Skeletal muscle tissue (tissue), 4 donors: ENCODE results near the gene TNFSF13B. TPM values are rescaled to one million over a fixed set of nuclear protein-coding genes. Genes with fewer than 3 reads are reported as not detected.

ENCODE experiments used
- H3K27ac ChIP-seq: one replicate; pipeline ENCODE4 v1.7.0; 2013; ENCODE audit warnings: mild to moderate bottlenecking, low read depth, low read length, inconsistent platforms
- H3K27me3 ChIP-seq, 3 donors: one replicate each; pipeline ENCODE4 v1.7.0; 2013; ENCODE audit warnings: low read length in 3 of 3; ENCODE audit not compliant: control insufficient read depth in 3 of 3, insufficient read depth in 3 of 3
- H3K36me3 ChIP-seq, 3 donors: one replicate each; pipeline ENCODE4 v1.7.0; 2013; ENCODE audit warnings: low read length in 3 of 3; ENCODE audit not compliant: control insufficient read depth in 3 of 3, insufficient read depth in 3 of 3
- H3K4me1 ChIP-seq, 3 donors: one replicate each; pipeline ENCODE4 v1.7.0; 2013; ENCODE audit warnings: low read length in 3 of 3, mild to moderate bottlenecking in 3 of 3; ENCODE audit not compliant: control insufficient read depth in 3 of 3, insufficient read depth in 3 of 3
- H3K4me3 ChIP-seq, 3 donors: one replicate each; pipeline ENCODE4 v1.7.0; 2013; ENCODE audit warnings: low read length in 3 of 3
- H3K9ac ChIP-seq, 3 donors: one replicate each; pipeline ENCODE4 v1.7.0; 2013; ENCODE audit warnings: low read length in 3 of 3, mild to moderate bottlenecking in 3 of 3, moderate library complexity in 2 of 3, low read depth in 1 of 3
- H3K9me3 ChIP-seq, 3 donors: one replicate each; pipeline ENCODE4 v1.7.0; 2013; ENCODE audit warnings: low read length in 3 of 3; ENCODE audit not compliant: control insufficient read depth in 3 of 3
- total RNA-seq: library from RNA; depleted of rRNA; stranded (reverse); fragments of >200 nt; gene quantifications from one replicate; pipeline ENCODE4 v1.2.3, GENCODE V29; 2014
- donor health status: Osteomylitis.

The TNFSF13B gene, protein sequence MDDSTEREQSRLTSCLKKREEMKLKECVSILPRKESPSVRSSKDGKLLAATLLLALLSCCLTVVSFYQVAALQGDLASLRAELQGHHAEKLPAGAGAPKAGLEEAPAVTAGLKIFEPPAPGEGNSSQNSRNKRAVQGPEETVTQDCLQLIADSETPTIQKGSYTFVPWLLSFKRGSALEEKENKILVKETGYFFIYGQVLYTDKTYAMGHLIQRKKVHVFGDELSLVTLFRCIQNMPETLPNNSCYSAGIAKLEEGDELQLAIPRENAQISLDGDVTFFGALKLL
- total RNA-seq: 1.6 TPM

DNA sequence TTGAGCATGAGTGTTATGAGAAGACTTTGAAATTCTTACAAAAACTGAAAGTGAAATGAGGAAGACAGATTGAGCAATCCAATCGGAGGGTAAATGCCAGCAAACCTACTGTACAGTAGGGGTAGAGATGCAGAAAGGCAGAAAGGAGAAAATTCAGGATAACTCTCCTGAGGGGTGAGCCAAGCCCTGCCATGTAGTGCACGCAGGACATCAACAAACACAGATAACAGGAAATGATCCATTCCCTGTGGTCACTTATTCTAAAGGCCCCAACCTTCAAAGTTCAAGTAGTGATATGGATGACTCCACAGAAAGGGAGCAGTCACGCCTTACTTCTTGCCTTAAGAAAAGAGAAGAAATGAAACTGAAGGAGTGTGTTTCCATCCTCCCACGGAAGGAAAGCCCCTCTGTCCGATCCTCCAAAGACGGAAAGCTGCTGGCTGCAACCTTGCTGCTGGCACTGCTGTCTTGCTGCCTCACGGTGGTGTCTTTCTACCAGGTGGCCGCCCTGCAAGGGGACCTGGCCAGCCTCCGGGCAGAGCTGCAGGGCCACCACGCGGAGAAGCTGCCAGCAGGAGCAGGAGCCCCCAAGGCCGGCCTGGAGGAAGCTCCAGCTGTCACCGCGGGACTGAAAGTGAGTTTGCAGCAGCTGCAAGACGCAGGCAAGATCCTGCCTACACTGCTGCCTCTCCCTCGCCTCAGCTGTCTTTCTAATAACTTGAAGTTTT, at the start of gene TNFSF13B:
TSS of gene TNFSF13B (plus strand) at position 118 of the 728 bp plus-strand sequence. CDS start at position 296, 178 bp downstream.
- Histone ChIP-seq H3K4me1 (peaks cover 0 to 16% (median 14%) of the 10 kb centered on the region in 3 donors), H3K27ac (peak within 1 kb of the TSS; percentile 62), H3K4me3 (peak within 1 kb of the TSS; percentile 54 to 72 (median 67)), H3K9ac (peak within 1 kb of the TSS; percentile 58 to 70 (median 66)), H3K27me3 (no peaks in the 10 kb centered on the region), H3K9me3 (no peaks in the 10 kb centered on the region), H3K36me3 (no peaks in the 10 kb centered on the region)

GRCh38 chr13:108220041-108220440, 49.5 kb upstream of the TNFSF13B start:
- peaks cover 28 to 44% (median 35%) of the 10 kb centered on the region in 3 donors for H3K4me1 ChIP-seq
- no peaks in the 10 kb centered on the region for H3K27me3 ChIP-seq
- peaks cover 0 to 2% (median 0%) of the 10 kb centered on the region in 3 donors for H3K36me3 ChIP-seq
- no peaks in the 10 kb centered on the region for H3K9me3 ChIP-seq
- peak overlapping the region in 2 of 3 donors; percentile 4 to 27 for H3K9ac ChIP-seq
- no peak overlapping the region for H3K27ac ChIP-seq
- peak overlapping the region in 2 of 3 donors; percentile 16 to 87 for H3K4me3 ChIP-seq

DNA sequence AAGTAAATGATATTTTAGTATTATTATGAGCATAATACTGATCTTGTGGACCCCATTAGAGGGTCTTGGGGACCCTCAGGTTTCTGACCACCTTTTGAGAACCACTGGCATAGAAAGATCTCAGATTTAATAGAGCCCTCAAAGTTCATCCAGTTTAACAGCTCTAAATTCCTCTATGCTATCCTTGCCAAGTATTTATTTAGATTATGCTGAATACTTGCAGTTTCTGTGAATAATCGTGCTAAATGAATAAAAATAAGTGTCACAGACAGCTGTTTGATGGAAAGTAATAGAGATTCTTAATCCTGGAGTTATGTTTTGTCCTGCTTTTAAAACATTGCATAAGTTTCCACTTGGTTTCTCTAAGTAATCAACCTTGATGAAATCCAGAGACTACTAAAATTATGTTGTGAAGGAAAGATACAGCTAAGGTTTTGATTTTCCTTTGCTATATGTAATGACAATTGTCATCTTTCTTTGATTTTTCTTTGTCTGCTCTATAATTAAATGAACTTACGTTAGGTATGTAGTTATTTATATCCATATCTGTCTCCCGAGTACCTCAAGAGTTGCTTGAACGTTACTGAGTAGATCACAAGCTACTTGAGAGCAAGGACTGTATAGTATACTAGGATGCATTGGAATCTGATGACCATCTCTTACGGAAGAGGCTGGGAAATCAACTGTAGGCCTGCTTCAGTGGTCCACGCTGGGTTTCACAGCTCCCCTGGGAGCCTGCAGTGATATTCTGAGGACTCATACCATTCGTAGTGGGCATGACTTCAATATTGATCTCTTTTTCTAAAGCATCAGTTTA, 45.6 kb upstream of the TNFSF13B start:
- peaks cover 17 to 32% (median 20%) of the 10 kb centered on the region in 3 donors for H3K4me1 ChIP-seq
- no peaks in the 10 kb centered on the region for H3K27me3 ChIP-seq
- H3K36me3 ChIP-seq: no peaks in the 10 kb centered on the region
- no peaks in the 10 kb centered on the region for H3K9me3 ChIP-seq
- no peak overlapping the region for H3K27ac ChIP-seq
- H3K4me3 ChIP-seq: no peak overlapping the region
- H3K9ac ChIP-seq: peak overlapping the region in 1 of 3 donors; percentile 34

GRCh38 chr13:108225440-108225839, 44.1 kb upstream of the TNFSF13B start:
- H3K9me3 ChIP-seq: no peaks in the 10 kb centered on the region
- H3K36me3 ChIP-seq: no peaks in the 10 kb centered on the region
- no peaks in the 10 kb centered on the region for H3K27me3 ChIP-seq
- H3K4me1 ChIP-seq: peaks cover 4 to 21% (median 14%) of the 10 kb centered on the region in 3 donors
- H3K27ac ChIP-seq: no peak overlapping the region
- no peak overlapping the region for H3K9ac ChIP-seq
- H3K4me3 ChIP-seq: no peak overlapping the region

DNA sequence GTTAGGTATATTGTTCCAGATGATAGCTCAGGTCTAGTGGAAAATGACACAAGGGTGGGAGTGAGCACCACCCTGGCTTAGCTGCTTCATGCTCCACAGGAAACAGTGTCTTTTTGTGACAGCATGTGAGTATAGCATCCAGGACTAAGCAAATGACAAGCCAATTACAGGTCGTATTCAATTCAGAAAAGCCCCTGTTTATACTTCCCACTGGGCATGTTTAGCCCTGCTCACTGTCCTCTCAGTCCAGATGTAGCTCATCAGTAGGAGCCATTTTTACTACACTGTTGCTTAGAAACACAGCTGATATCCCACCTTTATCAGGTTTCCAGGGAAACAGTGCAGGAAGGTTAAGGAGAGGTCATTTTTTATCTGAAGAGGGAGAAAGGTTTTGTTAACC, 43.3 kb upstream of the TNFSF13B start:
- H3K9me3 ChIP-seq: no peaks in the 10 kb centered on the region
- no peak overlapping the region for H3K27ac ChIP-seq
- H3K4me1 ChIP-seq: peaks cover 4 to 18% (median 12%) of the 10 kb centered on the region in 3 donors
- H3K9ac ChIP-seq: no peak overlapping the region
- H3K4me3 ChIP-seq: no peak overlapping the region
- peaks cover 0 to 2% (median 0%) of the 10 kb centered on the region in 3 donors for H3K36me3 ChIP-seq
- H3K27me3 ChIP-seq: no peaks in the 10 kb centered on the region

DNA sequence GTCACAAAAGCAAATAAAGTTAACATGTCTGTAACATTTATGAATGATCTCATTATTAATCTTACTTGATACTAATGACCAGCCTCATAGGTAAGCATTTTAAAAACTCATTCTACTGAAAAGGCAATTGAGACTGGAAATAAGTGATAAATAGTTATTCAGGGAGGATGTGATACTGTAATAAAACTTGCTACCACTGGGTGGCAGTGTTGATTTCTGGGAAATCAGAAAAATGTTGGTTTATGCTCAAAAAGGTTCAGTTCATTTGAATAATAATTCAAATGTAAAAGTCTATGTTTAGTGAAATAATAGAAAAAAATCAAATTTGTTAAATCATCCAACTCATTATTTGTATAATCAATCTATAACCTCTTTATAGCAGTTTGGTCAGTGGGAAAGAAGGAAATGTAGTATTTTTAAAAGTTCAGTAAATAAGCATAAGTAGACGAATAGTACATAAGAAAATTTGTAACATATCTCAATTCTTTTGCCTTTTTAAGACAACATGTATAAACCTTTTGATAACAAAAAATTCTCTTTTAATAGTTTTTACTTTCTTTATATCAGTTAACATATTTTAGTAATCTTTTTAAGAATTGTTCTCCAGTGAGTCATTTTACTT, 41.8 kb upstream of the TNFSF13B start:
- no peak overlapping the region for H3K4me3 ChIP-seq
- H3K4me1 ChIP-seq: peaks cover 4 to 16% (median 12%) of the 10 kb centered on the region in 3 donors
- H3K9me3 ChIP-seq: no peaks in the 10 kb centered on the region
- H3K9ac ChIP-seq: no peak overlapping the region
- H3K27ac ChIP-seq: no peak overlapping the region
- H3K27me3 ChIP-seq: no peaks in the 10 kb centered on the region
- H3K36me3 ChIP-seq: peaks cover 0 to 2% (median 0%) of the 10 kb centered on the region in 3 donors

- Histone ChIP-seq H3K9me3 (no peaks in the 10 kb centered on the region), H3K4me1 (peaks cover 0 to 4% (median 0%) of the 10 kb centered on the region in 3 donors), H3K4me3 (no peak overlapping the region), H3K36me3 (peaks cover 0 to 2% (median 0%) of the 10 kb centered on the region in 3 donors), H3K27me3 (no peaks in the 10 kb centered on the region), H3K9ac (no peak overlapping the region), H3K27ac (no peak overlapping the region)
These were observed 39.1 kb upstream of the TNFSF13B start for GRCh38 chr13:108230377-108230776.

- no peak overlapping the region for H3K9ac ChIP-seq
- H3K36me3 ChIP-seq: no peaks in the 10 kb centered on the region
- H3K27ac ChIP-seq: no peak overlapping the region
- no peaks in the 10 kb centered on the region for H3K4me1 ChIP-seq
- H3K4me3 ChIP-seq: no peak overlapping the region
- no peaks in the 10 kb centered on the region for H3K27me3 ChIP-seq
- peaks cover 0 to 8% (median 3%) of the 10 kb centered on the region in 3 donors for H3K9me3 ChIP-seq
These were observed 20.4 kb upstream of the TNFSF13B start for GRCh38 chr13:108249150-108249549.

DNA sequence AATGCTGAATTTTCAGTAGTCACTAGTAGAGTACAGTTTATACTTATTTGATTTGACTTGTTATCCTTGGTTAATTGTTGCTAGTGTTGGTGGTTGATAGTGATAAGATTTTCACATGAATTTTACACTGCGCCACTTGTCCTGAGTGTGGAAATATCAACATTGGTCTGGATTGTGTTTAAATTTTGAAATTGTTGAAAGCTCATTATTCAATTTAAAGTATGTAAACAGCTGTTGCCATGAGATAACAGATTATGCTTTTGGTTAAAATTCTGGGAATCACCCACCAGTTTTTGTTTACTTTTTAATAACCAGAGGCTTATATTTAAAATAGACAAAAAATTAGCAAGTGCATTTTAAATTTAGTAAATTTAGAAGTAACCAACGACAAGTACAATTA, 12.3 kb upstream of the TNFSF13B start:
- Histone ChIP-seq H3K9ac (no peak overlapping the region), H3K27ac (no peak overlapping the region), H3K4me1 (no peaks in the 10 kb centered on the region), H3K4me3 (no peak overlapping the region), H3K36me3 (no peaks in the 10 kb centered on the region), H3K9me3 (no peaks in the 10 kb centered on the region), H3K27me3 (no peaks in the 10 kb centered on the region)
